Thymus (tissue), 11 donors: ENCODE results near the gene NXF1. TPM values are rescaled to one million over a fixed set of nuclear protein-coding genes. Genes with fewer than 3 reads are reported as not detected.
"Not testable (repeated sequence)": the region's sequence is repeated elsewhere in the genome, so short reads cannot be mapped to it uniquely, and the experiment has no call there.

Source experiments
- DNase-seq, 9 donors: peaks; one replicate each; pipeline ENCODE4 v3.0.0-alpha.2; 2013; ENCODE audit warnings: low spot score in 9 of 9, low read depth in 6 of 9, missing footprints in 1 of 9
- H3K27ac ChIP-seq, 2 donors: one replicate each; pipeline ENCODE4 v1.5.1; 2013; ENCODE audit warnings: control low read depth in 1 of 2, low read depth in 1 of 2, low read length in 1 of 2, mild to moderate bottlenecking in 1 of 2, moderate library complexity in 1 of 2
- H3K27me3 ChIP-seq, 2 donors: one replicate each; pipeline ENCODE4 v1.5.1; 2013; ENCODE audit warnings: low read length in 1 of 2; ENCODE audit not compliant: control insufficient read depth in 2 of 2, insufficient read depth in 1 of 2
- H3K36me3 ChIP-seq, 2 donors: one replicate each; pipeline ENCODE4 v1.5.1; 2013; ENCODE audit warnings: low read length in 1 of 2, mild to moderate bottlenecking in 1 of 2, moderate library complexity in 1 of 2; ENCODE audit not compliant: control insufficient read depth in 2 of 2, insufficient read depth in 2 of 2
- H3K4me1 ChIP-seq, 2 donors: one replicate each; pipeline ENCODE4 v1.5.1; 2013; ENCODE audit warnings: low read length in 2 of 2; ENCODE audit not compliant: control insufficient read depth in 2 of 2, insufficient read depth in 2 of 2
- H3K4me3 ChIP-seq, 2 donors: one replicate each; pipeline ENCODE4 v1.5.1; 2013; ENCODE audit warnings: low read length in 2 of 2, control low read depth in 1 of 2, mild to moderate bottlenecking in 1 of 2
- H3K9me3 ChIP-seq, 2 donors: one replicate each; pipeline ENCODE4 v1.5.1; 2013; ENCODE audit warnings: low read length in 1 of 2, mild to moderate bottlenecking in 1 of 2; ENCODE audit not compliant: control insufficient read depth in 2 of 2, insufficient read depth in 1 of 2
- WGBS: extraction: QIAGEN DNeasy Blood & Tissue Kit; methylation state at CpG from one replicate; pipeline ENCODE4 v1.1.7; 2013; 5-methylcytosine and 5-hydroxymethylcytosine counted together
- polyA plus RNA-seq: library from polyadenylated mRNA; stranded (reverse); fragments of 200-250 nt; gene quantifications from one replicate; pipeline ENCODE4 v1.2.3, GENCODE V29; 2013
- total RNA-seq: library from RNA; stranded (reverse); fragments of 120-200 nt; gene quantifications from one replicate; pipeline ENCODE4 v1.2.4, GENCODE V29; 2013
- donor health status: healthy.

Gene NXF1
- total and polyA plus RNA-seq, 2 donors, result 34.4 to 186 TPM

GRCh38 chr11:62778441-62778840 lies 26.8 kb downstream of the NXF1 start:
- Histone ChIP-seq H3K36me3 (peaks cover 49 to 53% of the 10 kb centered on the region in 2 donors), H3K4me3 (no peak overlapping the region), H3K27ac (no peak overlapping the region), H3K9me3 (no peaks in the 10 kb centered on the region), H3K4me1 (no peaks in the 10 kb centered on the region), H3K27me3 (no peaks in the 10 kb centered on the region)
- DNase-seq, result no peak
- 97% methylated on average over 3 of the region's 3 CpGs for WGBS

- Histone ChIP-seq H3K4me3 (no peak overlapping the region), H3K27ac (no peak overlapping the region), H3K9me3 (no peaks in the 10 kb centered on the region), H3K27me3 (no peaks in the 10 kb centered on the region), H3K36me3 (peaks cover 45 to 49% of the 10 kb centered on the region in 2 donors), H3K4me1 (peaks cover 0 to under 1% of the 10 kb centered on the region in 2 donors)
- WGBS, result 97% methylated on average over 2 of the region's 2 CpGs
- no peak for DNase-seq
Observed at GRCh38 chr11:62777389-62777788, 27.9 kb downstream of the NXF1 start.

DNA sequence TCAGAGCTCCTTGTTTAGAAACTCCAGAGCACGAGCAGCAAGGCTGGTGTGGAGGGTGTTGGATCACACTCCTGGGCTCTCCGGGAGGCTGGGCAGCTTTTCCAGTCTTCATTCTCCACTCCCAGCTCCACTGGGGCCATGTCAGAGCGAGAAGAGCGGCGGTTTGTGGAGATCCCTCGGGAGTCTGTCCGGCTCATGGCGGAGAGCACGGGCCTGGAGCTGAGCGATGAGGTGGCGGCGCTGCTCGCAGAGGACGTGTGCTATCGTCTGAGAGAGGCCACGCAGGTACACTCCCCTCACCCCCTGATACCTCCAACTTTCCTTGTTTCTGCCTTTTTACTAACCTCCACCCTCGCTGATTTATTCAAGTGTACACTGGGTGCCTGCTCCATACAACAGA lies 29.6 kb downstream of the NXF1 start:
- no peaks in the 10 kb centered on the region for H3K9me3 ChIP-seq
- no peaks in the 10 kb centered on the region for H3K27me3 ChIP-seq
- no peak overlapping the region for H3K4me3 ChIP-seq
- no peak for DNase-seq
- peaks cover 38 to 42% of the 10 kb centered on the region in 2 donors for H3K36me3 ChIP-seq
- no peak overlapping the region for H3K27ac ChIP-seq
- WGBS, result 98% methylated on average over 17 of the region's 17 CpGs
- peaks cover 5 to 11% of the 10 kb centered on the region in 2 donors for H3K4me1 ChIP-seq

GRCh38 chr11:62774407-62774806 lies 30.8 kb downstream of the NXF1 start:
- peaks cover 34 to 38% of the 10 kb centered on the region in 2 donors for H3K36me3 ChIP-seq
- peaks cover 5 to 22% of the 10 kb centered on the region in 2 donors for H3K4me1 ChIP-seq
- H3K27ac ChIP-seq, result no peak overlapping the region
- H3K27me3 ChIP-seq, result no peaks in the 10 kb centered on the region
- WGBS, result 97% methylated on average over 6 of the region's 6 CpGs
- H3K4me3 ChIP-seq, result no peak overlapping the region
- DNase-seq, result no peak
- H3K9me3 ChIP-seq, result no peaks in the 10 kb centered on the region

DNA sequence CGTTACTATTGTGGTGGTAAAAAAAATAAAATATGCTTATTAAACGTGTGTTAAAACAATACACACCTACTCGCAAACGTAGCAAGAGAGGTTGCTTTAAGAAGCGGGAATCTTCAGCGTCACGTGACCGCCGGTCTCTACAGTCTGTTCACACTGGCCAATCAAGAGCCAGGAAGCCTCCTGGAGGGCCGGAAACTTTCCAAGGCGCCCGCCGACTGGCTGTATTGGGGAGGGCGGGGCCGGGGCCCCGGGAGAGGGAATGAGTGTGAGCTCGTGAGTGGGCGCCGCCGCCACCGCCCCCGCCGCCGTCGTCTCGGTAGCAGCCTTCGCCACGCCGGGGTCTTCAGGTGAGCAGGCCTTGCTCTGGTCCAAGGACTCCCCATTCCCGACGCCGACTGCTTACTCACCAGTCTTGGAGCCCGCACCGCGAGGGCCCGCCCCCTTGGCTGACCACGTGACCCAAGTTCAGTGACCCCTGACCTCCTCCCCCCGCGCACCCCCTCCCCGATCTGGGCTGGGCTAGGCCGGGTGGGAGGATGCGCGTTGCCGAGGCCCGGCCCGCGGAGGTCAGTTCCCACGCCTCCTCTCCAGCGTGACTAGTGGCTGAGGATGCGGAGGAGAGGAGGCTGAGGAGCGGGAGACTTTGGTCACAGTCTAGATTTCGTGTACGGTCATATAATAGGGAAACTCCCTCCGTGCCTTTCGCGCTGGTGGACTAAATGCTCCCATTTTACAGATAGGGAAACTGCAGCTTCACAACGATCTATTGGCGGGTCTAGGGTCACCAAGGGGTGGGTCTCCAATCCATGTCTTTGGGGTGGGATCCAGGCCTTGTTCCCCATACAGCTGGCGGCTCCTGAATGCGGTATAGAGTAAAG lies 33.9 kb downstream of the NXF1 start, which contains the start of gene TAF6L:
TSS of gene TAF6L (plus strand) at position 253 of the 878 bp plus-strand sequence. CDS start 4,388 bp downstream, outside the sequence.
- DNase-seq, result peak; percentile 79 to 95 (median 88)
- Histone ChIP-seq H3K4me1 (peaks cover 5 to 22% of the 10 kb centered on the region in 2 donors), H3K27me3 (no peaks in the 10 kb centered on the region), H3K27ac (peak within 1 kb of the TSS; percentile 84 to 91), H3K9me3 (no peaks in the 10 kb centered on the region), H3K4me3 (peak within 1 kb of the TSS; percentile 84 to 85), H3K36me3 (peaks cover 19 to 32% of the 10 kb centered on the region in 2 donors)
- WGBS, result 4% methylated on average over 60 of the region's 60 CpGs

DNA sequence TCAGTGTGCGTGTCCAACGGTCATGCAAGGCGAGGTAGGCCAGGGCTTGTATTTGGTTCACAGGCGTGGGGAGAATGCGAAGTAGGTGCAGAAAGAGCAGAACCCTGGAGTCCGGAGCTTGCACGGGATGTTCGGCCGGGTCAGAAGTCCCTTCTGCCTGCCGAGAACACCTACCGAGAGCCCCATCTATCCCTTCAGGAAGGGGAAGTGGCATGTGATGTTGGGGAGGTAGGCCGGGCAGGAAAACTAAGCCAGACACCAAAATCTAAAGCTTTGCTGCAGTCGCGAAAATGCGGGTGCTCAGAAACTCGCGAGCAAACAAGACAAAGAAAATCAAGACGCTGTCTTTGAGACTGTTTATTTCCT lies 34.5 kb downstream of the NXF1 start:
- H3K9me3 ChIP-seq, result no peaks in the 10 kb centered on the region
- H3K36me3 ChIP-seq, result peaks cover 19 to 32% of the 10 kb centered on the region in 2 donors
- no peaks in the 10 kb centered on the region for H3K27me3 ChIP-seq
- peaks cover 5 to 22% of the 10 kb centered on the region in 2 donors for H3K4me1 ChIP-seq
- DNase-seq, result no peak
- WGBS, result 3% methylated on average over 18 of the region's 18 CpGs
- peak overlapping the region; percentile 84 to 85 for H3K4me3 ChIP-seq
- peak overlapping the region; percentile 84 to 91 for H3K27ac ChIP-seq

DNA sequence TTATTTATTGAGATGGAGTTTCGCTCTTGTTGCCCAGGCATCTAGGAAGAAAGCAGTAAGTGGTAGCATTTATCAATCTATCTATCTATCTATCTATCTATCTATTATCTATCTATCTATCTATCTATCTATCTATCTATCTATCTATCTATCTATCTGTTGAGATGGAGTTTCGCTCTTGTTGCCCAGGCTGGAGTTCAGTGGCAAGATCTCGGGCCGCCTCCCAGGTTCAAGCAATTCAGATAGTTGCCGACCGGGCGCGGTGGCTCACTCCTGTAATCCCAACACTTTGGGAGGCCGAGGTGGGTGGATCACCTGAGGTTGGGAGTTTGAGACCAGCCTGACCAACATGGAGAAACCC lies 44.4 kb downstream of the NXF1 start:
- peaks cover 11 to 15% of the 10 kb centered on the region in 2 donors for H3K4me1 ChIP-seq
- peaks cover 13 to 18% of the 10 kb centered on the region in 2 donors for H3K36me3 ChIP-seq
- H3K4me3 ChIP-seq, result peak overlapping the region; percentile 90 to 93
- WGBS, result 41% methylated on average over 9 of the region's 9 CpGs
- H3K9me3 ChIP-seq, H3K27me3 ChIP-seq, DNase-seq: not testable (repeated sequence)
- H3K27ac ChIP-seq, result peak overlapping the region in 1 of 2 donors; percentile 42

- Histone ChIP-seq H3K36me3 (peaks cover 5 to 9% of the 10 kb centered on the region in 2 donors), H3K27me3 (no peaks in the 10 kb centered on the region), H3K9me3 (no peaks in the 10 kb centered on the region), H3K4me3 (no peak overlapping the region), H3K27ac (no peak overlapping the region), H3K4me1 (peaks cover 19 to 26% of the 10 kb centered on the region in 2 donors)
- DNase-seq, result no peak
- WGBS, result 91% methylated on average over 9 of the region's 9 CpGs
Observed at GRCh38 chr11:62757846-62758788, 47.1 kb downstream of the NXF1 start.
